NCI-H2196 (cell line): ENCODE results near the gene CCDC127.
"Not testable (repeated sequence)": the region's sequence is repeated elsewhere in the genome, so short reads cannot be mapped to it uniquely, and the experiment has no call there.

ENCODE experiments used
- DNase-seq: peaks from one replicate; lab custom pipeline; 2025; ENCODE audit not compliant: unreplicated experiment; lab: John Stamatoyannopoulos, UW

CCDC127 gene

GRCh38 chr5:234450-234849 lies 16.5 kb upstream of the CCDC127 start:
- no peak for DNase-seq

GRCh38 chr5:233426-233825 lies 15.5 kb upstream of the CCDC127 start:
- DNase-seq = not testable (repeated sequence)

GRCh38 chr5:231661-232060 lies 13.7 kb upstream of the CCDC127 start:
- no peak for DNase-seq

- no peak for DNase-seq
Measured at GRCh38 chr5:230711-231110, 12.8 kb upstream of the CCDC127 start.

GRCh38 chr5:228886-229285 lies 10.9 kb upstream of the CCDC127 start:
- DNase-seq = no peak

GRCh38 chr5:227375-227774 lies 9.4 kb upstream of the CCDC127 start:
- not testable (repeated sequence) for DNase-seq

GRCh38 chr5:225334-225733 lies 7.4 kb upstream of the CCDC127 start:
- DNase-seq = no peak

- no peak for DNase-seq
Measured at GRCh38 chr5:223791-224190, 5.8 kb upstream of the CCDC127 start.

- DNase-seq = not testable (repeated sequence)
Measured at GRCh38 chr5:222951-223715, 5.2 kb upstream of the CCDC127 start.

GRCh38 chr5:219991-220390 lies 2.0 kb upstream of the CCDC127 start:
- no peak for DNase-seq

GRCh38 chr5:219460-219863 lies 1.5 kb upstream of the CCDC127 start:
- DNase-seq = no peak

GRCh38 chr5:218457-219291 lies 721 bp upstream of the CCDC127 start:
- DNase-seq = no peak

GRCh38 chr5:216076-216475 lies 1.9 kb downstream of the CCDC127 start:
- not testable (repeated sequence) for DNase-seq

- DNase-seq = not testable (repeated sequence)
Measured at GRCh38 chr5:215256-215655, 2.7 kb downstream of the CCDC127 start.

GRCh38 chr5:213803-214395 lies 4.1 kb downstream of the CCDC127 start:
- no peak for DNase-seq

GRCh38 chr5:208449-209114 lies 9.4 kb downstream of the CCDC127 start:
- DNase-seq = no peak

- DNase-seq = no peak
Measured at GRCh38 chr5:207599-207998, 10.4 kb downstream of the CCDC127 start.

GRCh38 chr5:206927-207536 lies 10.9 kb downstream of the CCDC127 start:
- no peak for DNase-seq

GRCh38 chr5:206406-206805 lies 11.5 kb downstream of the CCDC127 start:
- DNase-seq = no peak

GRCh38 chr5:204966-205670 lies 12.8 kb downstream of the CCDC127 start:
- no peak for DNase-seq
